Gastroesophageal sphincter (tissue), 3 donors: ENCODE results near the gene C2CD2.

Experiments
- POLR2AphosphoS5 ChIP-seq: sonication (generic); formaldehyde crosslinking; IDR thresholded peaks from one replicate; pipeline ENCODE4 v1.6.1; 2017; ENCODE audit warnings: antibody characterized with exemption
- TF ChIP-seq, protein P1 (sequence below), 4 experiments: fragments of 200-600 bp in 2 of 4; fragments of 450-650 bp in 2 of 4; sonication (generic) in 1 of 4; IDR thresholded peaks; one replicate each; pipeline ENCODE4 v1.5.1; 2017 to 2019; ENCODE audit warnings: antibody characterized with exemption in 4 of 4, mild to moderate bottlenecking in 2 of 4, moderate library complexity in 2 of 4

DNA sequence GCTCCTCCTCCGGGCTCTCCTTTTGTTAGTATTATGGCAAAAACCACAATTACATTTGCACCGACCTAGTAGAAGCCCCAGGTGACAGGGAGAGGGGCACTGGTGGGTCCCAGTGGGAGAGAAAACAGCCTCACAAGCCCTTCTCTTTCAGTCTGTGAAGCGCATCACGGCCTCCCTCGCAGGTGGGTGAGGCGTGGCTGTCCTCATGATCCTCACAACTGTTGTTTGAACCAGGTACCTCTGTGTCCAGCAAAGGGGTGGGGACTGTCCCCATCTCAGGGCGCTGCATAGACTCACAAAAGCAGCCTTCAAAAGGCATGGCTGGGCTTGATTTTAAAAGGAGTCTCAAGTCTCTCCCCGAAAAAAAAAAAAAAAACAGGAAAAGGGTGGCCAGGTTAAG is 7.9 kb upstream of the C2CD2 start:
- TF ChIP-seq, protein P1, sequence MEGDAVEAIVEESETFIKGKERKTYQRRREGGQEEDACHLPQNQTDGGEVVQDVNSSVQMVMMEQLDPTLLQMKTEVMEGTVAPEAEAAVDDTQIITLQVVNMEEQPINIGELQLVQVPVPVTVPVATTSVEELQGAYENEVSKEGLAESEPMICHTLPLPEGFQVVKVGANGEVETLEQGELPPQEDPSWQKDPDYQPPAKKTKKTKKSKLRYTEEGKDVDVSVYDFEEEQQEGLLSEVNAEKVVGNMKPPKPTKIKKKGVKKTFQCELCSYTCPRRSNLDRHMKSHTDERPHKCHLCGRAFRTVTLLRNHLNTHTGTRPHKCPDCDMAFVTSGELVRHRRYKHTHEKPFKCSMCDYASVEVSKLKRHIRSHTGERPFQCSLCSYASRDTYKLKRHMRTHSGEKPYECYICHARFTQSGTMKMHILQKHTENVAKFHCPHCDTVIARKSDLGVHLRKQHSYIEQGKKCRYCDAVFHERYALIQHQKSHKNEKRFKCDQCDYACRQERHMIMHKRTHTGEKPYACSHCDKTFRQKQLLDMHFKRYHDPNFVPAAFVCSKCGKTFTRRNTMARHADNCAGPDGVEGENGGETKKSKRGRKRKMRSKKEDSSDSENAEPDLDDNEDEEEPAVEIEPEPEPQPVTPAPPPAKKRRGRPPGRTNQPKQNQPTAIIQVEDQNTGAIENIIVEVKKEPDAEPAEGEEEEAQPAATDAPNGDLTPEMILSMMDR (IDR thresholded peaks at IDR 0.05), result no peak
- no peak for TF ChIP-seq POLR2AphosphoS5
